Lower leg skin (tissue), 3 donors: Measurements from ENCODE around the gene SPHKAP.

ENCODE experiments used
- CTCF ChIP-seq, 3 donors: fragments of 450-650 bp; IDR thresholded peaks; one replicate each; pipeline ENCODE4 v1.5.1; 2016; ENCODE audit warnings: antibody characterized with exemption in 3 of 3, mild to moderate bottlenecking in 3 of 3, moderate library complexity in 2 of 3
- POLR2A ChIP-seq, 2 donors: fragments of 450-650 bp; IDR thresholded peaks; one replicate each; pipeline ENCODE4 v1.6.1; 2016 to 2017; ENCODE audit warnings: antibody characterized with exemption in 2 of 2, mild to moderate bottlenecking in 1 of 2, moderate library complexity in 1 of 2

- TF ChIP-seq CTCF (IDR thresholded peaks at IDR 0.05), result no peak
- no peak for TF ChIP-seq POLR2A (IDR thresholded peaks at IDR 0.05)
Observed at GRCh38 chr2:228016402-228016801, 165.1 kb downstream of the SPHKAP start.
